ENCODE results near the gene FAM241A. TPM values are rescaled to one million over a fixed set of nuclear protein-coding genes. Genes with fewer than 3 reads are reported as not detected.

Gene FAM241A
- total RNA-seq, result 1.3 and 1.6 TPM in 2 replicates

GRCh38 chr4:112145326-112145789 is at the start of gene FAM241A:
Gene FAM241A, plus strand, starts transcription at chr4:112145454. Its CDS starts 127 bp downstream, at chr4:112145581.
- no peak for TF ChIP-seq CTCF (IDR thresholded peaks at IDR 0.05; ENCODE audit: insufficient read depth, low read depth, low read length)
- H3K4me3 ChIP-seq (ENCODE audit: low read depth, low read length), result peak within 1 kb of the TSS; percentile 80
- DNase-seq (ENCODE audit: low read depth), result peak; percentile 83

DNA sequence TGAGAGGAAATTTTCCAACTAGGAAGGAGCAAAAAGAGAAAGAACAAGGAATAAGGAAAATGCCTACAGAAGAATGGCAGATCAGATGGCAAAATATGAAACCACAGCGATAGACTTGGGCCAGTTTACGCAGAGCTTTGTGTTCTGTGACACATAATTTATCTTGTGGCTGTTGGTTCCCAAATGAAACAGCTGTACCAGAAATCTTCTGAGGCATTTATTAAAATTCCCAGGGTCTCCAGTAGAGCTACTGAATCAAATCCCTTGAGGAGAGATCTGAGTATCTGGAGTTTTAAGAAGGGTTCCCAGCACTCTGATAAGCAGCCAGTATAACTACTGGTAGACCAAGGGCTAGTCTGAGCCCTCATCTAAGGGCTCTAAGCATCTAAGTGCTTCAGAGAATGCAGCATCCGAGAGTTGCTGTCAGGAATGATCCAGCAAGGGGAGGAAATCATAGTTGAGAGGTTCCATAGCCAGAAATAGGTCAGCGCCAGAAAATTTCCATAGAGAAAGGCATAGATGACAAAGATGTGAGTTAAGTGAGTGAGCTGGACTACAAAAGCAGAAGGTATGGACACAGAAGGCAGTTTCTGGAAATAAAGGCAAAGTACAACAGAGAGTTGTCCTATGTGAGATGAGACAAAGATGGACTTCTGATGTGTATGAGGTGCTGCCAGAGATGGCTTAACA is 46.3 kb upstream of the FAM241A start:
- no peak for DNase-seq (ENCODE audit: low read depth)
- no peak for TF ChIP-seq CTCF (IDR thresholded peaks at IDR 0.05; ENCODE audit: insufficient read depth, low read depth, low read length)
- H3K4me3 ChIP-seq (ENCODE audit: low read depth, low read length), result no peak overlapping the region

DNA sequence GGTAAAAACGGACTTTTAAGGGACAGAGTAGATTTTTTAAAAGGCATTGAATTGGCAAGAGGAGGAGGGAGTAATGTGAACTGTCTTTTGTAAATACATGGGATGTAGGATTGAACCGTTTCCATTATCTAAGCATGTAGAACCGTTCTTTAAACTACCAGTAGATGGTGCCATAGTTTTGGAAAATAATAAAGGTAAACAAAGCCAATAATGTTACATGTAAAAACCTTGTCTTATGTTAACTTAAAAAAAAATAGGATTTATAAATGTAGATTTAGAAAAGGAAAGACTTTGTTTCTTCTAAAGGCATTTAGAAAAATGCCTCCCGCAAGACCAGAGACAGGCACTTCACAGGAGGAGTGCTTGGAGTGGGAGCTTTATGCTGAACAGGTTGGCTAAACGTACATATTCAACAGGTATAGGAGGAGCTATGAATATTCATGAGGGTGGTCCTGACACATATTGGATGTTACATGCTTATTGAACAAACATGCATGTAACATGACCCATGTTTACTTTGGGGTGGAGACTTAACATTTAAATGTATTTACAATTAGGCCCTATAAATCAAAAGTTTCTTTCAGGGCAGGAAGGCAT is 45.5 kb upstream of the FAM241A start:
- DNase-seq (ENCODE audit: low read depth), result peak; percentile 71
- peak; percentile 61 for TF ChIP-seq CTCF (IDR thresholded peaks at IDR 0.05; ENCODE audit: insufficient read depth, low read depth, low read length)
- no peak overlapping the region for H3K4me3 ChIP-seq (ENCODE audit: low read depth, low read length)

- TF ChIP-seq CTCF (IDR thresholded peaks at IDR 0.05; ENCODE audit: insufficient read depth, low read depth, low read length), result no peak
- DNase-seq (ENCODE audit: low read depth), result no peak
These were observed 42.3 kb upstream of the FAM241A start for GRCh38 chr4:112102875-112103370.

DNA sequence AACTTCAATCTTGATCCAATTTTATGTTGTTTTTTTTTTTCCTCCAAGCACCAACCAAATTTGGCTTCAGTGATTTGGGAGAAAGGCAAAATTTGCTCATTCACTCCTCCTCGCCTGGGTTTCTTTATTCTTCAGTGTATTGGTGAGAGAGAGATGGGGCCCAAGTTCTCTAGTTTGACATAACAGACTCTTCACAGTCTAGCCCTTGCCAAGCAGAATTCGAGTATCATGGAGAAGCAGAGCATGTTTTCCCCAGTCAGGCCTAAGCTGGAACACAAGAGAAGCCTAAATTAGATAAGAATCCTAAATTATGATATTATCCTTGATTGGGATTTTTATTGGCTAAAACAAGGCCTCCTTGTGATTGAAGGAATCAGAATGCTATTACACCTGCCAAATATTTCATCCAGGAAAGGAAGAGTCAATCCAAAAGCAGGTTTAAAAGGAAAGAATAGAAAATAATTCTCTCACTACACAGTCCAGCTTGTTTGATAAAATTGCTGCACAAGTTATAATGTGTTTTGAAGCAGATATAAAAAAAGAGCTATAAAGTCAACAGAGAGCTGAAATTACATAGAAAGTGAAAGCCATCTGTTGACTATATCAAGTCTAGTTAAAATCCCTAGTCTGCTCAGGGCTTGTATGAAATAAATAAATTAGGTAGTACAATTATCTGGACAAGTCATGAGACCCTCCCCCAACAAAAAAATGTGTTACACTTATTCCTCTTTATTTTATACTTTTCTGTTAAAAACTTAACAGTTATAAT is 39.9 kb upstream of the FAM241A start:
- TF ChIP-seq CTCF (IDR thresholded peaks at IDR 0.05; ENCODE audit: insufficient read depth, low read depth, low read length), result no peak
- no peak for DNase-seq (ENCODE audit: low read depth)
- H3K4me3 ChIP-seq (ENCODE audit: low read depth, low read length), result no peak overlapping the region

More at GRCh38 chr4:112102875-112103370, 42.3 kb upstream of the FAM241A start:
- no peak overlapping the region for H3K4me3 ChIP-seq (ENCODE audit: low read depth, low read length)

DNA sequence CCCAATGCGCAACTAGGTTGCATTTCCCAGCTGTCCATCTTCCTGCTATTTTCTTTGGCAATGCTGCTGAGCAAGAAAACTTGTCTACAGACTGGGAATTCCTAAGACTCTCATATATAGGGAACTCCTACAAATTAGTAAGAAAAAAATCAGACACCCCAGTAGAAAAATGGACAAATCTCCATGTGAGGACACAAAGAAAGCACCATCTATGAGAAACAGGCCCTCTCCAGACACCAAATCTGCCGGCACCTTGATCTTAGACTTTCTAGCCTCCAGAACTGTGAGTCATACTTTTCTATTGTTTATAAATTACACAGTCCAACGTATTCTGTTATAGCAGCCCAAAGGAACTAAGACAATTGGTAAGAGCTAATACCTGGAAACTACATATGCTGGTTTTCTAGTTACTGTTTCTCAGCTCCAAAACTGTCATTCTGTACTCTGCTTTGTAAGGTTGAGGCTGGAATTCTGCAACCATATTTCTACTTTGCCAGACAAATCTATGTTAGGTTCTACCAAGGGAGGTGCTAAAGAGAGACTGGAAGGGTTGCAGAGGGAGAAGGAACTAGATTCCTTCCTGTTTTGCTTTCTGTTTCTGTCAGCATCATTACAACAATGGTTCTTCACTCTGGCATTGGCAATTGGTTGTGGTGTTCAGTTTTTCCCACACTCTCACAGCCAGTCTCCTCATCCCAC is 35.7 kb upstream of the FAM241A start:
- DNase-seq (ENCODE audit: low read depth), result peak; percentile 16

More for the DNA sequence above, 35.7 kb upstream of the FAM241A start:
- H3K4me3 ChIP-seq (ENCODE audit: low read depth, low read length), result no peak overlapping the region
- TF ChIP-seq CTCF (IDR thresholded peaks at IDR 0.05; ENCODE audit: insufficient read depth, low read depth, low read length), result no peak
